ENCODE results near the gene FREM3.
"Not testable (repeated sequence)": the region's sequence is repeated elsewhere in the genome, so short reads cannot be mapped to it uniquely, and the experiment has no call there.

FREM3 gene

GRCh38 chr4:143726714-143727113 is 26.2 kb upstream of the FREM3 start:
- no peak overlapping the region for H3K4me3 ChIP-seq (ENCODE audit: low read depth, low read length)
- no peak for DNase-seq (ENCODE audit: low read depth)
- TF ChIP-seq CTCF (IDR thresholded peaks at IDR 0.05; ENCODE audit: insufficient read depth, low read depth, low read length, missing control alignments), result no peak

GRCh38 chr4:143721317-143721716 is 20.8 kb upstream of the FREM3 start:
- TF ChIP-seq CTCF (IDR thresholded peaks at IDR 0.05; ENCODE audit: insufficient read depth, low read depth, low read length, missing control alignments), result no peak
- no peak overlapping the region for H3K4me3 ChIP-seq (ENCODE audit: low read depth, low read length)
- DNase-seq (ENCODE audit: low read depth), result no peak

- not testable (repeated sequence) for DNase-seq (ENCODE audit: low read depth); H3K4me3 ChIP-seq (ENCODE audit: low read depth, low read length)
Measured at GRCh38 chr4:143718748-143719147, 18.3 kb upstream of the FREM3 start.

- no peak for DNase-seq (ENCODE audit: low read depth)
- H3K4me3 ChIP-seq (ENCODE audit: low read depth, low read length), result no peak overlapping the region
- TF ChIP-seq CTCF (IDR thresholded peaks at IDR 0.05; ENCODE audit: insufficient read depth, low read depth, low read length, missing control alignments), result no peak
Measured at GRCh38 chr4:143713955-143714625, 13.6 kb upstream of the FREM3 start.

- no peak overlapping the region for H3K4me3 ChIP-seq (ENCODE audit: low read depth, low read length)
- DNase-seq (ENCODE audit: low read depth), result no peak
- TF ChIP-seq CTCF (IDR thresholded peaks at IDR 0.05; ENCODE audit: insufficient read depth, low read depth, low read length, missing control alignments), result no peak
Measured at GRCh38 chr4:143713553-143713952, 13.1 kb upstream of the FREM3 start.

GRCh38 chr4:143712155-143712550 is 11.7 kb upstream of the FREM3 start:
- DNase-seq (ENCODE audit: low read depth), result no peak
- TF ChIP-seq CTCF (IDR thresholded peaks at IDR 0.05; ENCODE audit: insufficient read depth, low read depth, low read length, missing control alignments), result no peak
- H3K4me3 ChIP-seq (ENCODE audit: low read depth, low read length), result no peak overlapping the region

- H3K4me3 ChIP-seq (ENCODE audit: low read depth, low read length), result no peak overlapping the region
- TF ChIP-seq CTCF (IDR thresholded peaks at IDR 0.05; ENCODE audit: insufficient read depth, low read depth, low read length, missing control alignments), result no peak
- no peak for DNase-seq (ENCODE audit: low read depth)
Measured at GRCh38 chr4:143711543-143712154, 11.2 kb upstream of the FREM3 start.

Measured in GM12865 (cell line).